ENCODE data around the gene MCM3AP. TPM values are rescaled to one million over a fixed set of nuclear protein-coding genes. Genes with fewer than 3 reads are reported as not detected.

The MCM3AP gene
- total RNA-seq, 1 experiment from 2014 or later = 140 TPM

- DNase-seq = no peak
- ATAC-seq = no peak
- no peaks in the 10 kb centered on the region for H3F3A ChIP-seq (ENCODE audit: low read length, unreplicated experiment)
- ChIA-PET POLR2A (ENCODE audit: unreplicated experiment) (no interaction called here), CTCF (no interaction called here)
- no peaks in the 10 kb centered on the region for H3K9me2 ChIP-seq (replicated peaks; ENCODE audit: low read length)
- no peak overlapping the region for H3K9ac ChIP-seq (ENCODE audit: low read length)
- TF ChIP-seq EZH2phosphoT487 (IDR thresholded peaks at IDR 0.05; ENCODE audit: borderline replicate concordance, low read length) (no peak), CTCF (conservative IDR thresholded peaks at IDR 0.05; ENCODE audit: low read depth, low read length) (no peak), EZH2 (IDR thresholded peaks at IDR 0.05; ENCODE audit: low read length, unreplicated experiment) (no peak)
- no TSS peak for BruUV-seq (replicated peaks)
- H4K20me1 ChIP-seq (ENCODE audit: low read length) = peaks cover 15% of the 10 kb centered on the region; the same call in 1 of the 2 replicates
- no peak overlapping the region for H2AFZ ChIP-seq (ENCODE audit: low read length)
- H3K9me3 ChIP-seq (ENCODE audit: low read length) = no peaks in the 10 kb centered on the region
- H3K27me3 ChIP-seq (ENCODE audit: low read length) = no peaks in the 10 kb centered on the region
- H3K4me3 ChIP-seq (ENCODE audit: low read length) = no peak overlapping the region
- H3K4me1 ChIP-seq (ENCODE audit: insufficient read depth, low read length) = peaks cover 19% of the 10 kb centered on the region
- H3K27ac ChIP-seq (ENCODE audit: low read length) = no peak overlapping the region
- peaks cover 31% of the 10 kb centered on the region for H3K79me2 ChIP-seq (ENCODE audit: low read length)
- H3K36me3 ChIP-seq (ENCODE audit: low read depth, low read length) = no peaks in the 10 kb centered on the region; the same call in 1 of the 2 replicates
- intact Hi-C loops (cut with micrococcal nuclease) = no loop called here
- no peak overlapping the region for H3K4me2 ChIP-seq (ENCODE audit: low read length)
These were observed 62.2 kb downstream of the MCM3AP start for GRCh38 chr21:46223217-46223616.

- Histone ChIP-seq H3F3A (ENCODE audit: low read length, unreplicated experiment) (no peaks in the 10 kb centered on the region), H3K9me3 (ENCODE audit: low read length) (no peaks in the 10 kb centered on the region), H3K27ac (ENCODE audit: low read length) (no peak overlapping the region), H3K27me3 (ENCODE audit: low read length) (no peaks in the 10 kb centered on the region), H4K20me1 (ENCODE audit: low read length) (peaks cover 14% of the 10 kb centered on the region; the same call in 1 of the 2 replicates), H3K4me1 (ENCODE audit: insufficient read depth, low read length) (peaks cover 16% of the 10 kb centered on the region), H3K9ac (ENCODE audit: low read length) (no peak overlapping the region), H2AFZ (ENCODE audit: low read length) (no peak overlapping the region), H3K4me2 (ENCODE audit: low read length) (no peak overlapping the region), H3K9me2 (replicated peaks; ENCODE audit: low read length) (no peaks in the 10 kb centered on the region), H3K4me3 (ENCODE audit: low read length) (no peak overlapping the region), H3K36me3 (ENCODE audit: low read depth, low read length) (no peaks in the 10 kb centered on the region; the same call in 1 of the 2 replicates), H3K79me2 (ENCODE audit: low read length) (peaks cover 24% of the 10 kb centered on the region)
- CTCF ChIA-PET = no interaction called here
- DNase-seq (no peak), ATAC-seq (no peak)
- POLR2A ChIA-PET (ENCODE audit: unreplicated experiment) = no interaction called here
- no TSS peak for BruUV-seq (replicated peaks)
- TF ChIP-seq CTCF (conservative IDR thresholded peaks at IDR 0.05; ENCODE audit: low read depth, low read length) = no peak
- no peak for TF ChIP-seq EZH2phosphoT487 (IDR thresholded peaks at IDR 0.05; ENCODE audit: borderline replicate concordance, low read length)
- TF ChIP-seq EZH2 (IDR thresholded peaks at IDR 0.05; ENCODE audit: low read length, unreplicated experiment) = no peak
- intact Hi-C loops (cut with micrococcal nuclease) = no loop called here
These were observed 62.8 kb downstream of the MCM3AP start for GRCh38 chr21:46222436-46223116.

- POLR2A ChIA-PET (ENCODE audit: unreplicated experiment) = no interaction called here
- TF ChIP-seq CTCF (conservative IDR thresholded peaks at IDR 0.05; ENCODE audit: low read depth, low read length) (no peak), EZH2phosphoT487 (IDR thresholded peaks at IDR 0.05; ENCODE audit: borderline replicate concordance, low read length) (no peak), EZH2 (IDR thresholded peaks at IDR 0.05; ENCODE audit: low read length, unreplicated experiment) (no peak)
- no peaks in the 10 kb centered on the region for H3K9me2 ChIP-seq (replicated peaks; ENCODE audit: low read length)
- no peak overlapping the region for H2AFZ ChIP-seq (ENCODE audit: low read length)
- H3K9ac ChIP-seq (ENCODE audit: low read length) = no peak overlapping the region
- DNase-seq (no peak), ATAC-seq (no peak)
- no peak overlapping the region for H3K4me3 ChIP-seq (ENCODE audit: low read length)
- no peak overlapping the region for H3K27ac ChIP-seq (ENCODE audit: low read length)
- CTCF ChIA-PET = no interaction called here
- H3K4me2 ChIP-seq (ENCODE audit: low read length) = no peak overlapping the region
- H3K79me2 ChIP-seq (ENCODE audit: low read length) = peaks cover 17% of the 10 kb centered on the region
- intact Hi-C loops (cut with micrococcal nuclease) = no loop called here
- H3F3A ChIP-seq (ENCODE audit: low read length, unreplicated experiment) = no peaks in the 10 kb centered on the region
- H3K4me1 ChIP-seq (ENCODE audit: insufficient read depth, low read length) = peaks cover 9% of the 10 kb centered on the region
- no peaks in the 10 kb centered on the region; the same call in 1 of the 2 replicates for H3K36me3 ChIP-seq (ENCODE audit: low read depth, low read length)
- no peaks in the 10 kb centered on the region for H3K9me3 ChIP-seq (ENCODE audit: low read length)
- no peaks in the 10 kb centered on the region for H3K27me3 ChIP-seq (ENCODE audit: low read length)
- BruUV-seq (replicated peaks) = no TSS peak
- 0 out of 2 replicates have a peak, but pooled peaks cover 6% of the 10 kb centered on the region for H4K20me1 ChIP-seq (ENCODE audit: low read length)
These were observed 63.6 kb downstream of the MCM3AP start for GRCh38 chr21:46221664-46222435.
